CMK (cell line): ENCODE results near the gene STX4.

Source experiments
- DNase-seq: peaks from one replicate; pipeline ENCODE4 v3.0.0-alpha.2; 2010; ENCODE audit warnings: low read depth

The STX4 gene

GRCh38 chr16:31083981-31084380, 50.6 kb downstream of the STX4 start:
- no peak for DNase-seq

GRCh38 chr16:31084584-31085302, 51.4 kb downstream of the STX4 start:
- DNase-seq, result no peak

GRCh38 chr16:31085411-31085810, 52.1 kb downstream of the STX4 start:
- DNase-seq, result no peak

GRCh38 chr16:31085873-31086628, 52.7 kb downstream of the STX4 start:
- no peak for DNase-seq

DNA sequence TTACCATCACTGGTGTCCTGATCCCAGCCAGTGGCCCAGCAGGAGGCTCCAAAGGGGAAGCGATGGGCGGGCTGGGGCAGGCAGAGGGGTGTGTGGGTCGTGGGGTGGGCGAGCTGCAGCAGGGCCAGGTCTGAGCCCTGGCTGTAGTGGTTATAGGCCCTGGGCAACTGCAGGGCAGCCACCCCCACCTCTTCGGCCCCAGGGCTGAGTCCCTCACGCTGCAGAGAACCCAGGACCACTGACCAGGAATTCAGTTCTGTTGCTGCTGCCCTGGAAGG, 53.2 kb downstream of the STX4 start:
- DNase-seq, result no peak

GRCh38 chr16:31087481-31087880, 54.1 kb downstream of the STX4 start:
- DNase-seq, result no peak

- no peak for DNase-seq
Observed at GRCh38 chr16:31087971-31088370, 54.6 kb downstream of the STX4 start.

- DNase-seq, result no peak
Observed at GRCh38 chr16:31088459-31089183, 55.3 kb downstream of the STX4 start, which contains the start of gene PRSS53. Gene PRSS53, minus strand, starts transcription at chr16:31088943. Its CDS starts 134 bp downstream, at chr16:31088809.

GRCh38 chr16:31089199-31089598, 55.8 kb downstream of the STX4 start:
- no peak for DNase-seq
